GM12874 (cell line): Measurements from ENCODE around the gene SLC66A1.

Source experiments
- TF ChIP-seq, protein P1 (sequence below): IDR thresholded peaks from 2 replicates; pipeline ENCODE4 v1.5.1; 2011; ENCODE audit warnings: low read depth, mild to moderate bottlenecking, control low read depth, low read length, moderate library complexity; ENCODE audit not compliant: insufficient read depth

Gene SLC66A1

DNA sequence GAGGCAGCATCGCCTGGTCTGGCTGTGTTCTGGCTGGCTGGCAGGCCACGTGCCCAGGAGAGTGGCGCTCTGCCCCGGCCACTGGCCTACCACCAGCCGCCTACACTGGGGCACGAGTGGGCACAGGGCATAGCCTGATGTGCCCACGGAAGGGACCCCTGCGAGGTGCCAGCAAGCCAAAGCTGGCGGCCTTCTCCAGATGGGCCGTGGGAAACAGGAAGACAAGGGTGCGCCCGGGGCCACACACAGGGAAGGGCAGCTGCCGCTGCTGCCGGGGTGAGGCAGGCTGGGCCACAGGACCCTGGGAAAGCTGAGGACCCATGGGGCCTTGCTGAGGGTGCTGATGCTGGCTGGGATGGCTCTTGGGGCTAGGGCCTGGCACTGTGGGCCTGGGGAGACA is 40.7 kb downstream of the SLC66A1 start:
- TF ChIP-seq, protein P1, sequence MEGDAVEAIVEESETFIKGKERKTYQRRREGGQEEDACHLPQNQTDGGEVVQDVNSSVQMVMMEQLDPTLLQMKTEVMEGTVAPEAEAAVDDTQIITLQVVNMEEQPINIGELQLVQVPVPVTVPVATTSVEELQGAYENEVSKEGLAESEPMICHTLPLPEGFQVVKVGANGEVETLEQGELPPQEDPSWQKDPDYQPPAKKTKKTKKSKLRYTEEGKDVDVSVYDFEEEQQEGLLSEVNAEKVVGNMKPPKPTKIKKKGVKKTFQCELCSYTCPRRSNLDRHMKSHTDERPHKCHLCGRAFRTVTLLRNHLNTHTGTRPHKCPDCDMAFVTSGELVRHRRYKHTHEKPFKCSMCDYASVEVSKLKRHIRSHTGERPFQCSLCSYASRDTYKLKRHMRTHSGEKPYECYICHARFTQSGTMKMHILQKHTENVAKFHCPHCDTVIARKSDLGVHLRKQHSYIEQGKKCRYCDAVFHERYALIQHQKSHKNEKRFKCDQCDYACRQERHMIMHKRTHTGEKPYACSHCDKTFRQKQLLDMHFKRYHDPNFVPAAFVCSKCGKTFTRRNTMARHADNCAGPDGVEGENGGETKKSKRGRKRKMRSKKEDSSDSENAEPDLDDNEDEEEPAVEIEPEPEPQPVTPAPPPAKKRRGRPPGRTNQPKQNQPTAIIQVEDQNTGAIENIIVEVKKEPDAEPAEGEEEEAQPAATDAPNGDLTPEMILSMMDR = no peak

DNA sequence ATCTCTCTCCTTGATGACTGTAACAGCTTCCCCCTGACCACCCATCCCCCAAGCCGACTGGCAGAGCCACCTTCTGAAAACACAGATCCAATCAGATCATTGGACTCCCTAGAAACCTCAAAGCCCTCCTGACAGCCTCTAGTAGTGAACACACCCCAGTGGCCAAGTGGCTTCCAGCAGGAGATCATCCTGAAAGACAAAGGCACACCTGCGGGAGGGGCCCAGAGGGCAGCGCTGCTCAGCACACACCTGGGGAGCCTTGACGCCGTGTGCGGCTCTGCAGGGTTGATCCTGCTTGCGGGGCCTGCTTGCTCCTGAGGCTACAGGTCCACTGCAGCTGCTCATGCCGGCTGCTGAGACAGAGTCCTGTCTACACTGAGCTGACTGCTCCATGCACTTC is 41.5 kb downstream of the SLC66A1 start:
- TF ChIP-seq, protein P1 = no peak

DNA sequence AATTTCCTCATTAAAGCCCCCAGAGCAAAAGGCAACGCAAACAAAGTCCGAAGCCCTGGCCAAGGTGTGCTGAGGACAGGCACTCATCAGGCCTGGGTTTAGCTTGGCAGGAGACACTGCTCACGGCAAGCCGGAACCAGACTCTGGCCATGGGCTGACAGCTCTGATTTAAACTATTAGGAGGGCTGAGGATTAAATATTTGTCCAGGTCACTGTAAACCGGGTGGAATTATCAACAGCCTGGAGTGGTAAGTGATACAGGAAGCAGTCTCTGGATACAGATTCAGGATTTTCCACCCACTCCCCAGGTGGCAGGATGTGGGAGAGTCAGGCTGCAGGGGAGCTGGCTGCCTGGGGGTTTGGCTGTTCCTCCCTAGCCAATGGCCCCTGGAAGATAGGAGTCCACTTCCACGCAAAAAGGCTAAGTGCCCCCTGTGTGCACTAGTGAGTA is 42.4 kb downstream of the SLC66A1 start:
- TF ChIP-seq, protein P1 = no peak

DNA sequence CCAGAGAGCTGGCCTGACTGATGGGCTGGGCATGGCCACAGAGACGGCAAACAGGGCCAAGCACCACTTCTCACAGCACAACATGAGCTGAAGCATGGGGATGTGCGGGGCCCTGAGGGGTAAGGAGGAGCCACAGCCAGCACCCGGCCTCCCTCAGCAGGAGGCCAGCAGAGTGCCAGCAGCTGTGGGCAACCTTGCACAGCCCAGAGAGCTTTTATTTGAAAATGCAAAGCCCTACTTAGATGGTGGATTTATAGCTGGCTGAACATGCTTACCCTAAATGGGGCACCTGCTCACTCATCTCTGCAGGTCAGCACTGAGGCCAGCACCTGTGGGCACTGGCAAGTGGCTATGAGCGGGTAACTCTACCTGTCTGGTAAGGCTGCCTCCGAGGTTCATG is 44.1 kb downstream of the SLC66A1 start:
- TF ChIP-seq, protein P1 = no peak

DNA sequence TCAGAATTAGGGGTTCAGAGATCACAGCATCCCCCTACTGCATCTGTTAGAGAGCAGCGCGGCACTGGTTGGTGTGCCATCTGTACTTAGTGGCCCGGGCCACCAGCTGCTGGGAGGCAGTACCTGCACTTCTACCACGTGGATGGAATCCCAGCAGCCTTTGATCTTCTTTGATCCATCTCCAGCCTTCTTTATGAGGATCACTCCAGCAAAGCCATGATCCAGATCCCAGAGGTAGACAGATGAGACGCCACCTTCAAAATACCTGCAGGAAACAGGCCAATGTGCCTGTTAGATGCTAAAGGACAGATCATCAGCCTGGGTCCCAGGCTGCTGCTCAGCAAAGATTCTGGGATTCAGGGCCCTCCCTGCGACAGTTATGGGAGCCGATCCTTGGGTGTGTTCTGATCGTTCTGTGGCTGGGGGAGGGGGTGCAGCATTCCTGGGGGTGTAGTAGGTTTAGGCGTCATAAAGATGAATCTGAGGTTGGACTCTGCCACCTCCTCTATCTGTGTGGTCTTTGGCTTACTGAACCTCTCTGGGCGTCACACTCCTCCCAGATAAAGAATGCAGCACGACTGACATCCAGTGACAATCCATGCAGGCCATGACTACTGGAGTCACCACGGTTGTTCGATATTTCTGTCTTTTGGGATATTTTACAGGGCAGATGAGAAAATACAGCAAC is 45.3 kb downstream of the SLC66A1 start:
- TF ChIP-seq, protein P1 = no peak

DNA sequence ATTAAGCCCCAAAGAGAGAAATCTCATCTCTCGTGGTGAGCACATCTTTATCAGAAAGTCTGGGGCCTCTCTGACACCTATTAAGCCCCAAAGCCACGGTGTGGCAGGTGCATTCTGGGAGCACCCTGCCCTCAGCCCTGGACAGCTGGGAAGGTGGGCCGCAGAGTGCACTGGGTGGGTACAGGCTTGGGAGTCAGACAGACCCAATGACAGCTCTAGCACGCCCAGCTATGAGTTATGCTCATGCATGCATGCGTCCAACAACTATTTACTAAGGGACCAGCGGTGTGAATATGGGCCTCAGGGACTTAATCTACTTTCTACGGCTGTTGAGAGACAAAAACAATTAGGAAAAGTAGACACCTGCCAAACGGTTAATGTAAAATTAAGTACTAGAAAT is 46.6 kb downstream of the SLC66A1 start:
- TF ChIP-seq, protein P1 = no peak

DNA sequence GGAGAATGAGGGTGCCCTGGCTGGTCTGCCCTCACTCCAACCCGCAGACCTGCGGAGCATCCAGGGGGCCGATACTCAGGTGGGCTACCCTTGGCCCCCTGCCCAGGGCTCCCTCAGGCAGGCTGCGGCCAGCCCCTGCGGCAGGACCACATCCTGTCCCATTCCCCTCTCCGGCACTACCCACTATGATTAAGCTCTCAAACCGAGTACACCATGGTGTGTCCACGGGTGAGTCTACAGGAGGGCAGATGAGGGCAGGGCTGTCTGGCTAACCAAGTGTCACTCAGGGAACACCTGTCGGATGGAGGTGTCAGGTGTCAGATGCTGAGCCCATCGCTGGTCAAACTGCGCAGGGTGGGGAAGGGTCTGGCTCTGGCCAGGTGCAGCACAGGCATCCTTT is 47.2 kb downstream of the SLC66A1 start:
- TF ChIP-seq, protein P1 = no peak
